HFF-Myc (cell line): Measurements from ENCODE around the gene SFT2D2.

ENCODE experiments used
- DNase-seq: peaks from one replicate; pipeline ENCODE4 v3.0.0-alpha.2; 2011; ENCODE audit warnings: low read depth; ENCODE audit errors: extremely low read depth
- H3K4me3 ChIP-seq: replicated peaks from 2 replicates; pipeline ENCODE4 v1.5.1; 2011; ENCODE audit warnings: low read depth, mild to moderate bottlenecking, control low read depth, low read length
- CTCF ChIP-seq: IDR thresholded peaks from 2 replicates; pipeline ENCODE4 v1.5.1; 2012; ENCODE audit warnings: mild to moderate bottlenecking, low read depth, low read length, control low read depth; ENCODE audit errors: missing control alignments

SFT2D2 gene

GRCh38 chr1:168210312-168210711, 15.5 kb upstream of the SFT2D2 start:
- H3K4me3 ChIP-seq = no peak overlapping the region
- no peak for TF ChIP-seq CTCF
- no peak for DNase-seq

- TF ChIP-seq CTCF = no peak
- no peak overlapping the region for H3K4me3 ChIP-seq
- DNase-seq = no peak
Measured at GRCh38 chr1:168213349-168213748, 12.5 kb upstream of the SFT2D2 start.

- DNase-seq = no peak
- TF ChIP-seq CTCF = no peak
- H3K4me3 ChIP-seq = no peak overlapping the region
Measured at GRCh38 chr1:168216171-168216570, 9.6 kb upstream of the SFT2D2 start.

- TF ChIP-seq CTCF = no peak
- no peak overlapping the region for H3K4me3 ChIP-seq
- DNase-seq = no peak
Measured at GRCh38 chr1:168217664-168218063, 8.1 kb upstream of the SFT2D2 start.

GRCh38 chr1:168218658-168219057, 7.1 kb upstream of the SFT2D2 start:
- no peak for TF ChIP-seq CTCF
- DNase-seq = no peak
- H3K4me3 ChIP-seq = no peak overlapping the region

GRCh38 chr1:168220470-168220871, 5.3 kb upstream of the SFT2D2 start:
- TF ChIP-seq CTCF = no peak
- H3K4me3 ChIP-seq = no peak overlapping the region
- no peak for DNase-seq

GRCh38 chr1:168221275-168221674, 4.5 kb upstream of the SFT2D2 start:
- no peak for TF ChIP-seq CTCF
- no peak overlapping the region for H3K4me3 ChIP-seq
- no peak for DNase-seq
